HepG2 (cell line): Measurements from ENCODE around the gene TMC8. TPM values are rescaled to one million over a fixed set of nuclear protein-coding genes. Genes with fewer than 3 reads are reported as not detected.

Source experiments
- HMGA1 ChIP-seq: sonication (generic); formaldehyde crosslinking; conservative IDR thresholded peaks from 2 replicates; pipeline ENCODE4 v1.4.0; 2020; ENCODE audit warnings: missing genetic modification reagents
- PITX1 ChIP-seq: sonication (generic); formaldehyde crosslinking; IDR thresholded peaks from 2 replicates; pipeline ENCODE4 v1.5.1; 2020; ENCODE audit warnings: mild to moderate bottlenecking, missing genetic modification reagents
- POLR2AphosphoS2 ChIP-seq: IDR thresholded peaks from 2 replicates; pipeline ENCODE4 v1.6.1; 2011; ENCODE audit warnings: low read depth, low read length, improper control_type of control experiment
- POLR2G ChIP-seq: fragments of 200-400 bp; formaldehyde crosslinking; IDR thresholded peaks from 2 replicates; pipeline ENCODE4 v1.6.1; 2018; ENCODE audit warnings: mild to moderate bottlenecking, low read depth, low read length, moderate library complexity
- SMARCC2 ChIP-seq: fragments of 450-650 bp; IDR thresholded peaks from 2 replicates; pipeline ENCODE4 v1.6.1; 2017; ENCODE audit warnings: antibody characterized with exemption, mild to moderate bottlenecking
- SRSF4 ChIP-seq: fragments of 200-400 bp; formaldehyde crosslinking; IDR thresholded peaks from one replicate; pipeline ENCODE4 v1.6.1; 2018; ENCODE audit warnings: mild to moderate bottlenecking, low read depth, low read length, moderate library complexity; ENCODE audit not compliant: poor library complexity, severe bottlenecking
- TRIM24 ChIP-seq: sonication (generic); formaldehyde crosslinking; IDR thresholded peaks from 2 replicates; pipeline ENCODE4 v1.8.0; 2022; ENCODE audit warnings: mild to moderate bottlenecking, missing genetic modification reagents
- TSC22D2 ChIP-seq: sonication (generic); formaldehyde crosslinking; IDR thresholded peaks from 2 replicates; pipeline ENCODE4 v1.5.1; 2020; ENCODE audit warnings: missing genetic modification reagents, mild to moderate bottlenecking, borderline replicate concordance
- ZBTB7A ChIP-seq: sonication (generic); formaldehyde crosslinking; IDR thresholded peaks from 2 replicates; pipeline ENCODE4 v1.8.0; 2022; ENCODE audit warnings: mild to moderate bottlenecking, missing genetic modification reagents
- polyA plus RNA-seq, 8 experiments: library from polyadenylated mRNA; depleted of rRNA in 3 of 8; stranded (reverse) in 7 of 8; unstranded in 1 of 8; fragments of >200 nt; fragmentation: Illumina TruSeq in 4 of 8; extraction: Trizol in 4 of 8; gene quantifications; 2 replicates each; pipeline versions ENCODE4 v1.2.1 to v1.2.3, GENCODE V29; 2011 to 2016; ENCODE audit warnings: low read depth in 4 of 8, missing spikeins in 1 of 8, mixed read lengths in 1 of 8; ENCODE audit not compliant: insufficient read depth in 1 of 8
- total RNA-seq, 5 experiments: library from RNA; depleted of rRNA; stranded (reverse); fragments of >200 nt; fragmentation: Illumina TruSeq; extraction: Trizol; gene quantifications; 2 replicates each; pipeline ENCODE4 v1.2.3, GENCODE V29; 2016; ENCODE audit warnings: low read depth in 1 of 5
- TF ChIP-seq, protein P1 (sequence below): sonication (generic); formaldehyde crosslinking; IDR thresholded peaks from 2 replicates; pipeline ENCODE4 v1.9.0; 2021; ENCODE audit warnings: missing genetic modification reagents, borderline replicate concordance
- TF ChIP-seq, protein P2 (sequence below): IDR thresholded peaks from 2 replicates; pipeline ENCODE4 v1.6.1; 2016; ENCODE audit warnings: missing compliant biosample characterization, missing genetic modification reagents, borderline replicate concordance
- TF ChIP-seq, protein P3 (sequence below): sonication (generic); formaldehyde crosslinking; IDR thresholded peaks from 2 replicates; pipeline ENCODE4 v1.5.1; 2020; ENCODE audit warnings: mild to moderate bottlenecking, missing genetic modification reagents, moderate library complexity
- TF ChIP-seq, protein P4 (sequence below): sonication (generic); formaldehyde crosslinking; IDR thresholded peaks from 2 replicates; pipeline ENCODE4 v1.8.0; 2022; ENCODE audit warnings: missing genetic modification reagents, mild to moderate bottlenecking, inconsistent platforms, borderline replicate concordance
- TF ChIP-seq, protein P5 (sequence below): IDR thresholded peaks from 2 replicates; pipeline ENCODE4 v1.6.1; 2016; ENCODE audit warnings: missing biosample characterization, missing genetic modification reagents, low read depth
- TF ChIP-seq, protein P6 (sequence below): sonication (generic); formaldehyde crosslinking; IDR thresholded peaks from 2 replicates; pipeline ENCODE4; 2020; ENCODE audit warnings: missing genetic modification reagents, mild to moderate bottlenecking, borderline replicate concordance
- TF ChIP-seq, protein P7 (sequence below): sonication (generic); formaldehyde crosslinking; IDR thresholded peaks from 2 replicates; pipeline ENCODE4 v1.8.0; 2022; ENCODE audit warnings: mild to moderate bottlenecking, missing genetic modification reagents

The TMC8 gene
- total and polyA plus RNA-seq, 2 of the 13 experiments (the other 11 are each of a cell fraction or from before 2014, with no cell fraction given) = 0.53 to 7.8 TPM

DNA sequence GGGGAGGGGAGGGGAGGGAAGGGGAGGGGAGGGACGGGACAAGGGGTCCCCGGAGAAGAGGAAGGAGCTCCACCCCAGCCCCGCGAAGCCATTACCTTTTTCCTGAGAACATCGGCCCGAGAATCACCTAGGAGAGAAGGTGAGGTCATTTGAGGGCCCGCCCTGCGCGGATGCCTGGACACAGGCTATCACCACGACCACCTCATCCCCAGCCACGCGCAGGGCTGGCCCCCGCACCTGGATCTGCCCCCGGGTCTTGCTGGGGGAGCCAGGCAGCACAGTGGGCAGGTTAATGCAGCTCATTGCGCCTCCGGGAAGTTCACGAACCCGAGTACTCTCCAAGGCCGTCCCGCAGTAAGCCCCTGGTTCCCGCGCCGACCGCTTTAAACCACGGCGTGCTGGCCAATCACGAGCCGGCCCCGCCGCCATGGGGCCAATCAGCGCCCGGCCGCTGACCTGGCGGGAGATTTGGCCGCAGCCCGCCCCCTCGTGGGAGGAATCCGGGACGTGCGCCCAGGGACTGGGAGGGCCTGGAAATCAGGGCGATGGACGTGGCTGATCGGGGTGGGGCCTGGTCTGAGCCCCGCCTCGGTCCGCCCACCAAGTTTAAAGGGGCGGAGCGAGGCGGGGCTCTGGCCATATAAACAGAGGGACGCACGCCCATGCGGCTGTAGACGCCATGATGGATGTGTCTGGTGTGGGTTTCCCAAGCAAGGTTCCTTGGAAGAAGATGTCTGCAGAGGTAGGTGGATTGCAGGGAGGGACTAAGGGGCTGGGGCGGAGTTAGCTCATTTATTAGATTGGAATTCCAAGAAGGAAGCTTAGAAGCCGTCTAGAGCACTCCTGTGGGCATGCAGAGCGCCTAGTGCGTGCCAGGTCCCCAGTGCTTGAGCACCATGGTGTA is 56.4 kb downstream of the TMC8 start, which contains the start of the genes AFMID and TK1 (continued):
- TF ChIP-seq, protein P1, sequence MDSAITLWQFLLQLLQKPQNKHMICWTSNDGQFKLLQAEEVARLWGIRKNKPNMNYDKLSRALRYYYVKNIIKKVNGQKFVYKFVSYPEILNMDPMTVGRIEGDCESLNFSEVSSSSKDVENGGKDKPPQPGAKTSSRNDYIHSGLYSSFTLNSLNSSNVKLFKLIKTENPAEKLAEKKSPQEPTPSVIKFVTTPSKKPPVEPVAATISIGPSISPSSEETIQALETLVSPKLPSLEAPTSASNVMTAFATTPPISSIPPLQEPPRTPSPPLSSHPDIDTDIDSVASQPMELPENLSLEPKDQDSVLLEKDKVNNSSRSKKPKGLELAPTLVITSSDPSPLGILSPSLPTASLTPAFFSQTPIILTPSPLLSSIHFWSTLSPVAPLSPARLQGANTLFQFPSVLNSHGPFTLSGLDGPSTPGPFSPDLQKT = no peak
- TF ChIP-seq POLR2G = peak; percentile 100
- TF ChIP-seq, protein P2, sequence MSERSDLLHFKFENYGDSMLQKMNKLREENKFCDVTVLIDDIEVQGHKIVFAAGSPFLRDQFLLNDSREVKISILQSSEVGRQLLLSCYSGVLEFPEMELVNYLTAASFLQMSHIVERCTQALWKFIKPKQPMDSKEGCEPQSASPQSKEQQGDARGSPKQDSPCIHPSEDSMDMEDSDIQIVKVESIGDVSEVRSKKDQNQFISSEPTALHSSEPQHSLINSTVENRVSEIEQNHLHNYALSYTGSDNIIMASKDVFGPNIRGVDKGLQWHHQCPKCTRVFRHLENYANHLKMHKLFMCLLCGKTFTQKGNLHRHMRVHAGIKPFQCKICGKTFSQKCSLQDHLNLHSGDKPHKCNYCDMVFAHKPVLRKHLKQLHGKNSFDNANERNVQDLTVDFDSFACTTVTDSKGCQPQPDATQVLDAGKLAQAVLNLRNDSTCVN (CRISPR knock-in tag) = peak; percentile 15; the same call in 1 of the 2 replicates
- TF ChIP-seq, protein P3, sequence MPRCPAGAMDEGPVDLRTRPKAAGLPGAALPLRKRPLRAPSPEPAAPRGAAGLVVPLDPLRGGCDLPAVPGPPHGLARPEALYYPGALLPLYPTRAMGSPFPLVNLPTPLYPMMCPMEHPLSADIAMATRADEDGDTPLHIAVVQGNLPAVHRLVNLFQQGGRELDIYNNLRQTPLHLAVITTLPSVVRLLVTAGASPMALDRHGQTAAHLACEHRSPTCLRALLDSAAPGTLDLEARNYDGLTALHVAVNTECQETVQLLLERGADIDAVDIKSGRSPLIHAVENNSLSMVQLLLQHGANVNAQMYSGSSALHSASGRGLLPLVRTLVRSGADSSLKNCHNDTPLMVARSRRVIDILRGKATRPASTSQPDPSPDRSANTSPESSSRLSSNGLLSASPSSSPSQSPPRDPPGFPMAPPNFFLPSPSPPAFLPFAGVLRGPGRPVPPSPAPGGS = peak; percentile 86; the same call in 1 of the 2 replicates
- TF ChIP-seq HMGA1 = no peak
- TF ChIP-seq SRSF4 = no peak
- peak; percentile 93; the same call in 1 of the 2 replicates for TF ChIP-seq TSC22D2 (CRISPR knock-in tag)
- TF ChIP-seq, protein P4, sequence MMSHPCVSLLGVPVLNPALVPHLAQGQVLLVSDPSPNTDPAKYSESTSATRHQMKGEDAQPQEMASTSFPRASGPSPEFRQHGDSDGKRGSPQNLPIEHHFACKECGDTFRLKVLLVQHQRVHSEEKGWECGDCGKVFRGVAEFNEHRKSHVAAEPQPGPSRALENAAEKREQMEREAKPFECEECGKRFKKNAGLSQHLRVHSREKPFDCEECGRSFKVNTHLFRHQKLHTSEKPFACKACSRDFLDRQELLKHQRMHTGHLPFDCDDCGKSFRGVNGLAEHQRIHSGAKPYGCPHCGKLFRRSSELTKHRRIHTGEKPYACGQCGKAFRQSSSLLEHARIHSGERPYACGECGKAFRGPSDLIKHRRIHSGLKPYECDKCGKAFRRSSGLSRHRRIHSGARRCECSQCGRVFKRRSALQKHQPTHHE (CRISPR knock-in tag) = peak; percentile 86; the same call in 1 of the 2 replicates
- no peak for TF ChIP-seq TRIM24 (CRISPR knock-in tag)
- TF ChIP-seq POLR2AphosphoS2 = peak; percentile 98
- TF ChIP-seq, protein P5, sequence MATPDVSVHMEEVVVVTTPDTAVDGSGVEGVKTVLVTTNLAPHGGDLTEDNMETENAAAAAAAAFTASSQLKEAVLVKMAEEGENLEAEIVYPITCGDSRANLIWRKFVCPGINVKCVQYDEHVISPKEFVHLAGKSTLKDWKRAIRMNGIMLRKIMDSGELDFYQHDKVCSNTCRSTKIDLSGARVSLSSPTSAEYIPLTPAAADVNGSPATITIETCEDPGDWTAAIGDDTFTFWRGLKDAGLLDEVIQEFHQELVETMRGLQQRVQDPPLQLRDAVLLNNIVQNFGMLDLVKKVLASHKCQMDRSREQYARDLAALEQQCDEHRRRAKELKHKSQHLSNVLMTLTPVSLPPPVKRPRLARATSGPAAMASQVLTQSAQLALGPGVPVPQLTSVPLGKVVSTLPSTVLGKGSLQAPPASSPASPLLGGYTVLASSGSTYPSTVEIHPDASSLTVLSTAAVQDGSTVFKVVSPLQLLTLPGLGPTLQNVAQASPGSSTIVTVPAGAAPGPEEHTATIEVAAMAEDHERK (CRISPR knock-in tag) = no peak
- no peak for TF ChIP-seq SMARCC2
- no peak for TF ChIP-seq ZBTB7A (CRISPR knock-in tag)
- TF ChIP-seq, protein P6, sequence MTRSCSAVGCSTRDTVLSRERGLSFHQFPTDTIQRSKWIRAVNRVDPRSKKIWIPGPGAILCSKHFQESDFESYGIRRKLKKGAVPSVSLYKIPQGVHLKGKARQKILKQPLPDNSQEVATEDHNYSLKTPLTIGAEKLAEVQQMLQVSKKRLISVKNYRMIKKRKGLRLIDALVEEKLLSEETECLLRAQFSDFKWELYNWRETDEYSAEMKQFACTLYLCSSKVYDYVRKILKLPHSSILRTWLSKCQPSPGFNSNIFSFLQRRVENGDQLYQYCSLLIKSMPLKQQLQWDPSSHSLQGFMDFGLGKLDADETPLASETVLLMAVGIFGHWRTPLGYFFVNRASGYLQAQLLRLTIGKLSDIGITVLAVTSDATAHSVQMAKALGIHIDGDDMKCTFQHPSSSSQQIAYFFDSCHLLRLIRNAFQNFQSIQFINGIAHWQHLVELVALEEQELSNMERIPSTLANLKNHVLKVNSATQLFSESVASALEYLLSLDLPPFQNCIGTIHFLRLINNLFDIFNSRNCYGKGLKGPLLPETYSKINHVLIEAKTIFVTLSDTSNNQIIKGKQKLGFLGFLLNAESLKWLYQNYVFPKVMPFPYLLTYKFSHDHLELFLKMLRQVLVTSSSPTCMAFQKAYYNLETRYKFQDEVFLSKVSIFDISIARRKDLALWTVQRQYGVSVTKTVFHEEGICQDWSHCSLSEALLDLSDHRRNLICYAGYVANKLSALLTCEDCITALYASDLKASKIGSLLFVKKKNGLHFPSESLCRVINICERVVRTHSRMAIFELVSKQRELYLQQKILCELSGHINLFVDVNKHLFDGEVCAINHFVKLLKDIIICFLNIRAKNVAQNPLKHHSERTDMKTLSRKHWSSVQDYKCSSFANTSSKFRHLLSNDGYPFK (CRISPR knock-in tag) = no peak; the same call in 1 of the 2 replicates
- TF ChIP-seq, protein P7, sequence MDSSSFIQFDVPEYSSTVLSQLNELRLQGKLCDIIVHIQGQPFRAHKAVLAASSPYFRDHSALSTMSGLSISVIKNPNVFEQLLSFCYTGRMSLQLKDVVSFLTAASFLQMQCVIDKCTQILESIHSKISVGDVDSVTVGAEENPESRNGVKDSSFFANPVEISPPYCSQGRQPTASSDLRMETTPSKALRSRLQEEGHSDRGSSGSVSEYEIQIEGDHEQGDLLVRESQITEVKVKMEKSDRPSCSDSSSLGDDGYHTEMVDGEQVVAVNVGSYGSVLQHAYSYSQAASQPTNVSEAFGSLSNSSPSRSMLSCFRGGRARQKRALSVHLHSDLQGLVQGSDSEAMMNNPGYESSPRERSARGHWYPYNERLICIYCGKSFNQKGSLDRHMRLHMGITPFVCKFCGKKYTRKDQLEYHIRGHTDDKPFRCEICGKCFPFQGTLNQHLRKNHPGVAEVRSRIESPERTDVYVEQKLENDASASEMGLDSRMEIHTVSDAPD (CRISPR knock-in tag) = peak; percentile 95
- peak; percentile 89 for TF ChIP-seq PITX1 (CRISPR knock-in tag)
